Common myeloid progenitor, CD34-positive (primary cell): ENCODE data around the gene SPDYE2B.
"Not testable (repeated sequence)": the region's sequence is repeated elsewhere in the genome, so short reads cannot be mapped to it uniquely, and the experiment has no call there.

Source experiments
- CTCF ChIA-PET: fragments of 350-600 bp; sonication (Branson Sonifier 250); formaldehyde crosslinking; loops from one replicate; lab custom pipeline; 2021; ENCODE audit warnings: antibody characterized with exemption; lab: Charles Lee
- POLR2A ChIA-PET: fragments of 350-600 bp; sonication (Branson Sonifier 250); formaldehyde crosslinking; loops from one replicate; lab custom pipeline; 2021; ENCODE audit warnings: antibody characterized with exemption; lab: Charles Lee
- DNase-seq, 3 donors: peaks; one replicate each; pipeline versions ENCODE4 v3.0.0 to v3.0.0-alpha.2; 2013
- H3K27ac ChIP-seq, 2 experiments: 1 replicate in 1 of 2; 2 replicates in 1 of 2; pipeline ENCODE4 v1.7.0; 2013; ENCODE audit warnings: inconsistent platforms in 2 of 2, low read length in 2 of 2, mild to moderate bottlenecking in 2 of 2, low read depth in 1 of 2, moderate library complexity in 1 of 2; ENCODE audit not compliant: severe bottlenecking in 2 of 2, insufficient read depth in 1 of 2, poor library complexity in 1 of 2
- H3K27me3 ChIP-seq, 5 experiments: replicated peaks in 2 of 5; 1 replicate in 3 of 5; 2 replicates in 2 of 5; pipeline versions ENCODE4 v1.6.1 to v1.7.0; 2013; ENCODE audit warnings: low read length in 4 of 5, mild to moderate bottlenecking in 2 of 5, moderate library complexity in 2 of 5, inconsistent platforms in 1 of 5; ENCODE audit not compliant: insufficient read depth in 5 of 5, control insufficient read depth in 4 of 5
- H3K36me3 ChIP-seq, 4 experiments: 1 replicate in 2 of 4; 2 replicates in 2 of 4; pipeline versions ENCODE4 v1.6.1 to v1.7.0; 2013; ENCODE audit warnings: low read length in 3 of 4, control low read depth in 1 of 4, mild to moderate bottlenecking in 1 of 4; ENCODE audit not compliant: control insufficient read depth in 4 of 4, insufficient read depth in 4 of 4
- H3K4me1 ChIP-seq, 4 experiments: 1 replicate in 3 of 4; 2 replicates in 1 of 4; pipeline versions ENCODE4 v1.6.1 to v1.7.1; 2013; ENCODE audit warnings: low read length in 3 of 4, mild to moderate bottlenecking in 3 of 4, control low read depth in 1 of 4, inconsistent platforms in 1 of 4, moderate library complexity in 1 of 4; ENCODE audit not compliant: control insufficient read depth in 4 of 4, insufficient read depth in 4 of 4; ENCODE audit errors: control extremely low read depth in 1 of 4
- H3K4me3 ChIP-seq, 7 experiments: 1 replicate in 4 of 7; 2 replicates in 3 of 7; pipeline versions ENCODE4 v1.5.1 to v1.7.0; 2013; ENCODE audit warnings: mild to moderate bottlenecking in 7 of 7, low read length in 6 of 7, moderate library complexity in 6 of 7, inconsistent platforms in 2 of 7, low read depth in 2 of 7, control low read depth in 1 of 7; ENCODE audit not compliant: insufficient read depth in 4 of 7, control insufficient read depth in 1 of 7; ENCODE audit errors: extremely low read depth in 1 of 7
- H3K9me3 ChIP-seq, 5 experiments: 1 replicate in 4 of 5; 2 replicates in 1 of 5; pipeline versions ENCODE4 v1.6.1 to v1.7.1; 2013; ENCODE audit warnings: low read length in 4 of 5, mild to moderate bottlenecking in 2 of 5, inconsistent platforms in 1 of 5, low read depth in 1 of 5, moderate library complexity in 1 of 5; ENCODE audit not compliant: control insufficient read depth in 4 of 5, insufficient read depth in 2 of 5; ENCODE audit errors: control extremely low read depth in 1 of 5
- WGBS: methylation state at CpG from one replicate; pipeline ENCODE4 v1.1.5; 2013; ENCODE audit not compliant: insufficient coverage; 5-methylcytosine and 5-hydroxymethylcytosine counted together

SPDYE2B gene

GRCh38 chr7:102627271-102627904, 22.7 kb upstream of the SPDYE2B start:
- DNase-seq, POLR2A ChIA-PET, H3K4me3 ChIP-seq, CTCF ChIA-PET, H3K27me3 ChIP-seq, H3K9me3 ChIP-seq, H3K36me3 ChIP-seq, H3K4me1 ChIP-seq, H3K27ac ChIP-seq: not testable (repeated sequence)
- no CpG with 5 or more reads among the region's 8 CpGs for WGBS

- H3K4me1 ChIP-seq, H3K4me3 ChIP-seq, H3K36me3 ChIP-seq, POLR2A ChIA-PET, DNase-seq, H3K27me3 ChIP-seq, H3K9me3 ChIP-seq, H3K27ac ChIP-seq, CTCF ChIA-PET: not testable (repeated sequence)
- WGBS: no CpG with 5 or more reads among the region's 9 CpGs
Measured at GRCh38 chr7:102630622-102631021, 19.5 kb upstream of the SPDYE2B start.

- H3K9me3 ChIP-seq, H3K27me3 ChIP-seq, H3K4me1 ChIP-seq, CTCF ChIA-PET, DNase-seq, H3K4me3 ChIP-seq, H3K36me3 ChIP-seq, POLR2A ChIA-PET, H3K27ac ChIP-seq: not testable (repeated sequence)
- no CpG with 5 or more reads among the region's 6 CpGs for WGBS
Measured at GRCh38 chr7:102634299-102634698, 15.8 kb upstream of the SPDYE2B start.

GRCh38 chr7:102635354-102635753, 14.8 kb upstream of the SPDYE2B start:
- H3K36me3 ChIP-seq, H3K27ac ChIP-seq, H3K4me3 ChIP-seq, CTCF ChIA-PET, H3K9me3 ChIP-seq, H3K4me1 ChIP-seq, POLR2A ChIA-PET, DNase-seq, H3K27me3 ChIP-seq: not testable (repeated sequence)
- no CpG with 5 or more reads among the region's 5 CpGs for WGBS

- H3K27me3 ChIP-seq, CTCF ChIA-PET, DNase-seq, H3K27ac ChIP-seq, H3K36me3 ChIP-seq, H3K4me1 ChIP-seq, H3K4me3 ChIP-seq, POLR2A ChIA-PET, H3K9me3 ChIP-seq: not testable (repeated sequence)
- WGBS: no CpG with 5 or more reads among the region's 13 CpGs
Measured at GRCh38 chr7:102636956-102637355, 13.2 kb upstream of the SPDYE2B start.

GRCh38 chr7:102638848-102639247, 11.3 kb upstream of the SPDYE2B start:
- H3K27me3 ChIP-seq, POLR2A ChIA-PET, H3K4me1 ChIP-seq, DNase-seq, CTCF ChIA-PET, H3K36me3 ChIP-seq, H3K9me3 ChIP-seq, H3K27ac ChIP-seq, H3K4me3 ChIP-seq: not testable (repeated sequence)
- 93% methylated on average over 4 of the region's 11 CpGs for WGBS

- no CpG with 5 or more reads among the region's 9 CpGs for WGBS
- DNase-seq, H3K4me1 ChIP-seq, H3K9me3 ChIP-seq, H3K36me3 ChIP-seq, H3K4me3 ChIP-seq, H3K27me3 ChIP-seq, POLR2A ChIA-PET, H3K27ac ChIP-seq, CTCF ChIA-PET: not testable (repeated sequence)
Measured at GRCh38 chr7:102642691-102643090, 7.4 kb upstream of the SPDYE2B start, which contains the start of gene UPK3BL1. Gene UPK3BL1 (minus strand): TSS chr7:102642791. CDS start chr7:102642741, 50 bp downstream.
